GM12878 (cell line): ENCODE data around the gene ARHGEF37. TPM values are rescaled to one million over a fixed set of nuclear protein-coding genes. Genes with fewer than 3 reads are reported as not detected.

Source experiments
- ATAC-seq: fragments of 200-7000 bp; cut with Tn5 transposase; 3 replicates; pipeline ENCODE4 v1.9.1; 2020; ENCODE audit warnings: mild to moderate bottlenecking, moderate library complexity
- BruUV-seq: library from RNA; stranded (reverse); fragments of 400-500 nt; replicated peaks from 2 replicates; lab custom pipeline; 2021; lab: Mats Ljungman, UMichigan
- CTCF ChIA-PET: fragments of 300-600 bp; sonication (Branson Sonifier 250); formaldehyde crosslinking; extraction: SDS; loops from one replicate; lab custom pipeline; 2021; ENCODE audit warnings: inconsistent platforms; lab: Yijun Ruan, JAX
- POLR2A ChIA-PET: fragments of 350-600 bp; formaldehyde crosslinking; extraction: SDS; loops from one replicate; lab custom pipeline; 2021; ENCODE audit warnings: inconsistent platforms; lab: Charles Lee
- RAD21 ChIA-PET: fragments of 300-600 bp; sonication (Branson Sonifier 250); formaldehyde crosslinking; loops from one replicate; lab custom pipeline; 2023; ENCODE audit warnings: antibody characterized with exemption; ENCODE audit not compliant: unreplicated experiment; lab: Charles Lee
- SMC1A ChIA-PET: fragments of 300-600 bp; sonication (Branson Sonifier 250); formaldehyde crosslinking; loops from one replicate; lab custom pipeline; 2023; ENCODE audit not compliant: unreplicated experiment, uncharacterized antibody; lab: Charles Lee
- DNase-seq: peaks from one replicate; pipeline ENCODE4 v3.0.0-alpha.2; 2011; ENCODE audit warnings: low read depth, low spot score
- FAIRE-seq: peaks from 3 replicates; lab custom pipeline; 2011; peaks lifted over from hg19 to GRCh38; lab: Jason Lieb, UNC
- H2AFZ ChIP-seq: 2 replicates; pipeline ENCODE4 v1.6.0; 2011; ENCODE audit warnings: low read depth, low read length, control low read depth; ENCODE audit not compliant: control insufficient read depth
- H3K27ac ChIP-seq: 2 replicates; pipeline ENCODE4 v1.5.1; 2011; ENCODE audit warnings: control low read depth; ENCODE audit not compliant: control insufficient read depth, insufficient read depth
- H3K27me3 ChIP-seq, 2 experiments: replicated peaks in 1 of 2; 2 replicates each; pipeline versions ENCODE4 v1.6.0 to v1.6.1; 2011; ENCODE audit warnings: low read length in 1 of 2; ENCODE audit not compliant: control insufficient read depth in 2 of 2, insufficient read depth in 2 of 2
- H3K36me3 ChIP-seq, 2 experiments: 2 replicates each; pipeline ENCODE4 v1.5.1; 2011; ENCODE audit warnings: low read length in 1 of 2; ENCODE audit not compliant: control insufficient read depth in 2 of 2, insufficient read depth in 2 of 2
- H3K4me1 ChIP-seq: 2 replicates; pipeline ENCODE4 v1.6.1; 2011; ENCODE audit warnings: mild to moderate bottlenecking, low read length, moderate library complexity, mixed read lengths; ENCODE audit not compliant: control insufficient read depth, insufficient read depth
- H3K4me2 ChIP-seq: 2 replicates; pipeline ENCODE4 v1.6.0; 2011; ENCODE audit warnings: control low read depth; ENCODE audit not compliant: control insufficient read depth, insufficient read depth
- H3K4me3 ChIP-seq: fragments of 200-600 bp; sonication (generic); 2 replicates; pipeline ENCODE4 v1.5.1; 2016
- H3K79me2 ChIP-seq: 2 replicates; pipeline ENCODE4 v1.6.0; 2011; ENCODE audit warnings: low read length; ENCODE audit not compliant: control insufficient read depth, insufficient read depth
- H3K9ac ChIP-seq: 2 replicates; pipeline ENCODE4 v1.8.0; 2011; ENCODE audit warnings: low read length, control low read depth, mixed read lengths; ENCODE audit not compliant: control insufficient read depth, insufficient read depth
- H3K9me3 ChIP-seq: replicated peaks from 3 replicates; pipeline ENCODE4 v1.5.1; 2011; ENCODE audit warnings: mild to moderate bottlenecking, low read length; ENCODE audit not compliant: control insufficient read depth, insufficient read depth
- H4K20me1 ChIP-seq: 2 replicates; pipeline ENCODE4 v1.6.0; 2011; ENCODE audit not compliant: control insufficient read depth, insufficient read depth
- ASH2L ChIP-seq: fragments of 300-600, 200-600 bp; sonication (generic); IDR thresholded peaks from 2 replicates; pipeline ENCODE4 v1.6.1; 2017; ENCODE audit warnings: low read depth, mild to moderate bottlenecking, borderline replicate concordance
- BMI1 ChIP-seq: fragments of 450-650 bp; IDR thresholded peaks from 2 replicates; pipeline ENCODE4 v1.6.1; 2016; ENCODE audit warnings: mild to moderate bottlenecking, moderate library complexity, borderline replicate concordance
- CHD1 ChIP-seq: IDR thresholded peaks from 2 replicates; pipeline ENCODE4 v1.6.1; 2012; ENCODE audit warnings: low read depth, low read length, improper control_type of control experiment
- CHD2 ChIP-seq: IDR thresholded peaks from 2 replicates; pipeline ENCODE4 v1.6.1; 2011; ENCODE audit warnings: low read depth, low read length, improper control_type of control experiment, borderline replicate concordance
- EP300 ChIP-seq, 2 experiments: fragments of 150-350 bp in 1 of 2; IDR thresholded peaks; 2 replicates each; pipeline ENCODE4 v1.6.1; 2011 to 2012; ENCODE audit warnings: low read depth in 2 of 2, low read length in 2 of 2, borderline replicate concordance in 1 of 2, improper control_type of control experiment in 1 of 2, inconsistent platforms in 1 of 2; ENCODE audit not compliant: control insufficient read depth in 1 of 2
- EZH2 ChIP-seq: IDR thresholded peaks from 2 replicates; pipeline ENCODE4 v1.6.1; 2012; ENCODE audit warnings: low read depth, mild to moderate bottlenecking, control low read depth, inconsistent platforms, low read length, borderline replicate concordance; ENCODE audit not compliant: control insufficient read depth
- FOXM1 ChIP-seq: IDR thresholded peaks from 2 replicates; pipeline ENCODE4 v1.6.1; 2012; ENCODE audit warnings: low read depth, mild to moderate bottlenecking, inconsistent platforms, low read length, moderate library complexity
- IKZF2 ChIP-seq, 2 experiments: fragments of 450-650 bp; IDR thresholded peaks; 2 replicates each; pipeline ENCODE4 v1.6.1; 2017; ENCODE audit warnings: mild to moderate bottlenecking in 2 of 2, moderate library complexity in 2 of 2
- KAT2A ChIP-seq: conservative IDR thresholded peaks from 2 replicates; pipeline ENCODE4 v1.6.1; 2011; ENCODE audit warnings: low read depth, low read length; ENCODE audit not compliant: control insufficient read depth
- MLLT1 ChIP-seq: fragments of 450-650 bp; IDR thresholded peaks from 2 replicates; pipeline ENCODE4 v1.6.1; 2016; ENCODE audit warnings: mild to moderate bottlenecking
- MYC ChIP-seq: IDR thresholded peaks from 2 replicates; pipeline ENCODE4 v1.6.1; 2011; ENCODE audit warnings: mild to moderate bottlenecking, low read length, moderate library complexity, inconsistent platforms; ENCODE audit not compliant: insufficient read depth, insufficient replicate concordance, insufficient read length, severe bottlenecking
- NBN ChIP-seq: fragments of 450-650 bp; IDR thresholded peaks from 2 replicates; pipeline ENCODE4 v1.6.1; 2016
- NFIC ChIP-seq: IDR thresholded peaks from 2 replicates; pipeline ENCODE4 v1.6.1; 2012; ENCODE audit warnings: low read depth, mild to moderate bottlenecking, inconsistent platforms, low read length, moderate library complexity
- NR2F1 ChIP-seq: fragments of 450-650 bp; conservative IDR thresholded peaks from 2 replicates; pipeline ENCODE4 v1.6.1; 2017; ENCODE audit warnings: mild to moderate bottlenecking
- SUPT20H ChIP-seq: IDR thresholded peaks from 2 replicates; pipeline ENCODE4 v1.6.1; 2011; ENCODE audit warnings: low read depth, mild to moderate bottlenecking, low read length, moderate library complexity, borderline replicate concordance; ENCODE audit not compliant: control insufficient read depth
- SUZ12 ChIP-seq: fragments of 200-600 bp; sonication (generic); IDR thresholded peaks from one replicate; pipeline ENCODE4 v1.6.1; 2018; ENCODE audit warnings: antibody characterized with exemption, mild to moderate bottlenecking; ENCODE audit not compliant: unreplicated experiment
- ZNF687 ChIP-seq: fragments of 450-650 bp; IDR thresholded peaks from 2 replicates; pipeline ENCODE4 v1.6.1; 2017; ENCODE audit warnings: mild to moderate bottlenecking, moderate library complexity
- WGBS: methylation state at CpG from one replicate; pipeline ENCODE4 v1.1.6; 2016; ENCODE audit warnings: low lambda C conversion rate; ENCODE audit not compliant: insufficient replicate concordance, insufficient coverage; ENCODE audit errors: missing lambda C conversion rate; 5-methylcytosine and 5-hydroxymethylcytosine counted together
- in situ Hi-C: fragments of 300-500 bp; cut with MboI; formaldehyde crosslinking; loops from 9 replicates; pipeline ENCODE4 v1.14.3; 2018; ENCODE audit warnings: mixed read lengths
- intact Hi-C: fragments of 100-400 bp; cut with micrococcal nuclease; formaldehyde crosslinking; loops from one replicate; pipeline ENCODE4 v1.14.2; 2022; ENCODE audit not compliant: unreplicated experiment
- polyA plus RNA-seq, 11 experiments: library from polyadenylated mRNA; depleted of rRNA in 4 of 11; unstranded in 6 of 11; stranded (reverse) in 5 of 11; fragments of >200 nt; fragmentation: Nextera tagmentation in 4 of 11; fragmentation: Illumina TruSeq in 1 of 11; extraction: Ambion mirVana in 4 of 11; extraction: Trizol in 1 of 11; gene quantifications; 1 replicate in 1 of 11; 2 replicates in 10 of 11; pipeline versions ENCODE4 v1.2.1 to v1.2.3, GENCODE V29; 2011 to 2016; ENCODE audit warnings: inconsistent platforms in 2 of 11, missing spikeins in 2 of 11, low read depth in 1 of 11
- total RNA-seq, 4 experiments: library from RNA; depleted of rRNA in 3 of 4; stranded (reverse); fragments of >200 nt in 3 of 4; fragmentation: Illumina TruSeq in 1 of 4; extraction: Trizol in 1 of 4; gene quantifications; 2 replicates each; pipeline versions ENCODE4 v1.2.1 to v1.2.3, GENCODE V29; 2013 to 2021

ARHGEF37 gene
- total and polyA plus RNA-seq, 10 of the 15 experiments (the other 5 are each of a cell fraction or from before 2014, with no cell fraction given) = 0.16 to 1.1 (median 0.63) TPM

- BruUV-seq = no TSS peak
- ChIA-PET POLR2A (no interaction called here), SMC1A (interaction anchor here (0.9 to 9.4 kb wide), 11 partner anchors 15 to 350 kb away, joined by 3 to 79 read pairs (median 6); no protein-coding TSS in a partner anchor), RAD21 (interaction anchor here (1.1 to 11.9 kb wide), 9 partner anchors 11 to 349 kb away, joined by 3 to 148 read pairs (median 4); no protein-coding TSS in a partner anchor), CTCF (interaction anchor here (0.6 to 13.3 kb wide), 11 partner anchors 19 to 370 kb away, joined by 3 to 193 read pairs (median 14); no protein-coding TSS in a partner anchor)
- DNase-seq = no peak
- Histone ChIP-seq H3K79me2 (no peaks in the 10 kb centered on the region), H3K27me3 (no peaks in the 10 kb centered on the region), H4K20me1 (no peaks in the 10 kb centered on the region), H3K4me2 (no peak overlapping the region), H3K9me3 (no peaks in the 10 kb centered on the region), H3K27ac (no peak overlapping the region), H3K4me3 (no peak overlapping the region), H3K36me3 (no peaks in the 10 kb centered on the region), H3K4me1 (no peaks in the 10 kb centered on the region), H3K9ac (no peak overlapping the region), H2AFZ (peak overlapping the region; percentile 25)
- FAIRE-seq = no peak
- 67% methylated on average over 18 of the region's 18 CpGs for WGBS
- in situ Hi-C loops = no loop called here
- peak; percentile 47; the same call in 2 of the 3 replicates for ATAC-seq
- intact Hi-C loops = no loop called here
- TF ChIP-seq BMI1 (no peak), EZH2 (no peak), CHD2 (no peak), CHD1 (no peak), SUPT20H (no peak), NBN (no peak), ZNF687 (no peak), KAT2A (no peak), NFIC (no peak), NR2F1 (peak; percentile 71), FOXM1 (no peak), ASH2L (no peak), MYC (no peak), IKZF2 (IDR thresholded peaks at IDR 0.05) (peak in 1 of 2 experiments; percentile 17; a peak in 1 of 4 replicates), SUZ12 (no peak), EP300 (IDR thresholded peaks at IDR 0.05; ENCODE audit: borderline replicate concordance in 1 of 2, control insufficient read depth in 1 of 2, low read depth in 2 of 2, low read length in 2 of 2) (no peak), MLLT1 (0 out of 2 replicates have a peak, but pooled peaks have one; percentile 25)
These were observed 59.8 kb downstream of the ARHGEF37 start for GRCh38 chr5:149641000-149641576.
